HFF-Myc (cell line): ENCODE measurements around the gene ZSCAN21.

Source experiments
- DNase-seq: peaks from one replicate; pipeline ENCODE4 v3.0.0-alpha.2; 2011; ENCODE audit warnings: low read depth; ENCODE audit errors: extremely low read depth
- H3K4me3 ChIP-seq: replicated peaks from 2 replicates; pipeline ENCODE4 v1.5.1; 2011; ENCODE audit warnings: low read depth, mild to moderate bottlenecking, control low read depth, low read length
- CTCF ChIP-seq: IDR thresholded peaks from 2 replicates; pipeline ENCODE4 v1.5.1; 2012; ENCODE audit warnings: mild to moderate bottlenecking, low read depth, low read length, control low read depth; ENCODE audit errors: missing control alignments

ZSCAN21 gene

GRCh38 chr7:100063376-100063775 is 13.8 kb downstream of the ZSCAN21 start:
- DNase-seq: no peak
- TF ChIP-seq CTCF: no peak

GRCh38 chr7:100064162-100064561 is 14.6 kb downstream of the ZSCAN21 start:
- no peak for TF ChIP-seq CTCF
- DNase-seq: no peak
- no peak overlapping the region for H3K4me3 ChIP-seq

More at GRCh38 chr7:100063376-100063775, 13.8 kb downstream of the ZSCAN21 start:
- no peak overlapping the region for H3K4me3 ChIP-seq

GRCh38 chr7:100065452-100066186 is 16.0 kb downstream of the ZSCAN21 start:
- H3K4me3 ChIP-seq: no peak overlapping the region
- no peak for TF ChIP-seq CTCF
- DNase-seq: no peak

- no peak overlapping the region for H3K4me3 ChIP-seq
- DNase-seq: no peak
- no peak for TF ChIP-seq CTCF
Observed at GRCh38 chr7:100066953-100067352, 17.4 kb downstream of the ZSCAN21 start.

GRCh38 chr7:100069991-100070390 is 20.4 kb downstream of the ZSCAN21 start:
- no peak for DNase-seq
- H3K4me3 ChIP-seq: no peak overlapping the region
- TF ChIP-seq CTCF: no peak

- DNase-seq: no peak
- H3K4me3 ChIP-seq: no peak overlapping the region
- TF ChIP-seq CTCF: no peak
Observed at GRCh38 chr7:100071018-100071723, 21.6 kb downstream of the ZSCAN21 start.
